Pancreas (tissue), 10 donors: Measurements from ENCODE around the gene NAV3. TPM values are rescaled to one million over a fixed set of nuclear protein-coding genes. Genes with fewer than 3 reads are reported as not detected.

Experiments
- ATAC-seq, 4 donors: fragments of 200-7000 bp; cut with Tn5 transposase; one replicate each; pipeline versions ENCODE4 v1.8.0 to v1.9.1; 2020; ENCODE audit warnings: mild to moderate bottlenecking in 4 of 4, moderate library complexity in 4 of 4
- DNase-seq, 6 donors: peaks; one replicate each; pipeline ENCODE4 v3.0.0-alpha.2; 2020
- FAIRE-seq: peaks from 2 replicates; lab custom pipeline; 2012; peaks lifted over from hg19 to GRCh38; lab: Jason Lieb, UNC
- H3K27ac ChIP-seq, 4 donors: fragments of 200-600 bp; sonication (generic); 1 replicate in 3 of 4; 2 replicates in 1 of 4; pipeline versions ENCODE4 v1.5.0 to v1.8.0; 2020
- H3K27me3 ChIP-seq, 4 donors: fragments of 200-600 bp; one replicate each; pipeline ENCODE4 v1.8.0; 2021
- H3K36me3 ChIP-seq, 3 donors: fragments of 200-600 bp; sonication (generic) in 1 of 3; one replicate each; pipeline versions ENCODE4 v1.5.0 to v1.8.0; 2020 to 2021
- H3K4me1 ChIP-seq, 3 donors: fragments of 200-600 bp; one replicate each; pipeline ENCODE4 v1.8.0; 2021
- H3K4me3 ChIP-seq, 4 donors: fragments of 200-600 bp; sonication (generic) in 2 of 4; one replicate each; pipeline versions ENCODE4 v1.5.0 to v1.8.0; 2020 to 2021
- H3K9me3 ChIP-seq, 4 donors: fragments of 200-600 bp; one replicate each; pipeline ENCODE4 v1.8.0; 2021
- WGBS, 2 donors: extraction: QIAGEN DNeasy Blood & Tissue Kit; methylation state at CpG; one replicate each; pipeline ENCODE4 v1.1.7; 2013; 5-methylcytosine and 5-hydroxymethylcytosine counted together
- intact Hi-C, 3 donors: fragments of 100-400 bp; cut with DNase I; formaldehyde crosslinking; loops; one replicate each; pipeline versions ENCODE4 v1.11.1 to v1.14.2; 2022
- polyA plus RNA-seq, 2 donors: library from polyadenylated mRNA; stranded (reverse); fragments of 200-250 nt; gene quantifications; one replicate each; pipeline ENCODE4 v1.2.3, GENCODE V29; 2013
- total RNA-seq, 6 donors: library from RNA; stranded (reverse); fragmentation: NEBNext Ultra II Directional in 4 of 6; extraction: Animal tissue kit (Norgen Biotek cat#: 25700) in 4 of 6; gene quantifications; one replicate each; pipeline versions ENCODE4 v1.2.1 to v1.2.4, GENCODE V29; 2021 to 2023
- TF ChIP-seq, protein P1 (sequence below), 4 donors: fragments of 200-600 bp; sonication (generic) in 3 of 4; IDR thresholded peaks; one replicate each; pipeline versions ENCODE4 v1.5.0 to v1.8.0; 2021; ENCODE audit warnings: antibody characterized with exemption in 4 of 4
- donor health status: healthy with polysubstance abuse.
- donor health status: DM: no; HTN: no; CAD: no; lungs with moderate emphysema.
- donor health status: DM: no; HTN: no; CAD: no.
- donor health status: control.
- donor health status: control.
- donor health status: Bipolar disorder and iron deficiency.
- donor health status: DM: yes; HTN: yes; CAD: no.
- donor health status: DM: no; HTN: no; CAD: no.
- donor health status: DM: no; HTN: no; CAD: no.
- donor health status: DM: yes; HTN: yes; CAD: no.

NAV3 gene
- total and polyA plus RNA-seq, 8 donors = 0.46 to 3.7 (median 0.68) TPM

DNA sequence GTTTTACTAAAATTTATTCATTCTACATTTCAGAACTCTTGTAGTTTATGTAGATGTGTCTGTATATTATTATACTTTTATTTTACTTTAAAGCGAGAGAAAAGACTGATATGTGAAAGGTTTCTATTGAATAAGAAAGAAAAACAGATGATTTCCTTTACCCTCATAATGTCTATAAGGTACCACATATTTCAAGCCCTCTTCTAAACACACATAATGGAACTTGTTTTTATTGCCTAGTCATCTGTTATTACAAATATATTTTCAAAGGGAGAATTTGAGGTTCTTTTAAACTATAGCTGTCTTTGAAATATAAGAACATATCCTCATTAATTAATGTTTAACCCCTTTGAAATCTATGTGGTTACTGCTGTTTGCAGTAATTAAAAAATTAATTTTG, 34.5 kb downstream of the NAV3 start:
- TF ChIP-seq, protein P1, sequence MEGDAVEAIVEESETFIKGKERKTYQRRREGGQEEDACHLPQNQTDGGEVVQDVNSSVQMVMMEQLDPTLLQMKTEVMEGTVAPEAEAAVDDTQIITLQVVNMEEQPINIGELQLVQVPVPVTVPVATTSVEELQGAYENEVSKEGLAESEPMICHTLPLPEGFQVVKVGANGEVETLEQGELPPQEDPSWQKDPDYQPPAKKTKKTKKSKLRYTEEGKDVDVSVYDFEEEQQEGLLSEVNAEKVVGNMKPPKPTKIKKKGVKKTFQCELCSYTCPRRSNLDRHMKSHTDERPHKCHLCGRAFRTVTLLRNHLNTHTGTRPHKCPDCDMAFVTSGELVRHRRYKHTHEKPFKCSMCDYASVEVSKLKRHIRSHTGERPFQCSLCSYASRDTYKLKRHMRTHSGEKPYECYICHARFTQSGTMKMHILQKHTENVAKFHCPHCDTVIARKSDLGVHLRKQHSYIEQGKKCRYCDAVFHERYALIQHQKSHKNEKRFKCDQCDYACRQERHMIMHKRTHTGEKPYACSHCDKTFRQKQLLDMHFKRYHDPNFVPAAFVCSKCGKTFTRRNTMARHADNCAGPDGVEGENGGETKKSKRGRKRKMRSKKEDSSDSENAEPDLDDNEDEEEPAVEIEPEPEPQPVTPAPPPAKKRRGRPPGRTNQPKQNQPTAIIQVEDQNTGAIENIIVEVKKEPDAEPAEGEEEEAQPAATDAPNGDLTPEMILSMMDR (IDR thresholded peaks at IDR 0.05) = no peak
- no peak overlapping the region for H3K4me3 ChIP-seq
- ATAC-seq (no peak), FAIRE-seq (no peak), DNase-seq (no peak)
- 97% methylated on average over 1 of the region's 1 CpG for WGBS, 2 donors
- no peaks in the 10 kb centered on the region for H3K9me3 ChIP-seq
- H3K4me1 ChIP-seq = no peaks in the 10 kb centered on the region
- intact Hi-C loops = no loop called here
- H3K27ac ChIP-seq = no peak overlapping the region
- H3K27me3 ChIP-seq = no peaks in the 10 kb centered on the region
- H3K36me3 ChIP-seq = no peaks in the 10 kb centered on the region

DNA sequence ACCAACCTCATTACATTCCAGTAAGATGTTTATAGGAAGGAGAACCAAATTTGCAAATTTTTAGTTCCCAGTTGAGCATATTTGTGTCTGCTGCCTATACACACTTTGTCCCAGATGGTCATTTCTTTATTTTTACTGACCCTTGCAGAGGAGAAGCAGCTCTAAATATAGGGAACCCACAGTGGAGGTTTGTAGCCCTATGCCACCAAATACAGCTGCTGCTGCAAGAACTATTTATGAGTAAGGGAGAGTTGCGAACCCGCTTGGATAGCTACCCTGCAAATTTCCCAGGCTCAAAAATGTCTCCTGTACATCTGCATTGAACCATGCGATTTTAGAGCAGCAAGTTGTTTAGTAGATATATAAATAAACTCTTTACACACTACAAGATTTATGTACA, 48.2 kb downstream of the NAV3 start:
- no peaks in the 10 kb centered on the region for H3K9me3 ChIP-seq
- FAIRE-seq = no peak
- ATAC-seq = no peak
- no peaks in the 10 kb centered on the region for H3K36me3 ChIP-seq
- H3K27ac ChIP-seq = no peak overlapping the region
- DNase-seq = no peak
- no peaks in the 10 kb centered on the region for H3K4me1 ChIP-seq
- TF ChIP-seq, protein P1 (IDR thresholded peaks at IDR 0.05) = no peak
- intact Hi-C loops = no loop called here
- H3K27me3 ChIP-seq = no peaks in the 10 kb centered on the region
- H3K4me3 ChIP-seq = no peak overlapping the region
- WGBS, 2 donors = 82 to 95% methylated on average over 3 of the region's 3 CpGs

DNA sequence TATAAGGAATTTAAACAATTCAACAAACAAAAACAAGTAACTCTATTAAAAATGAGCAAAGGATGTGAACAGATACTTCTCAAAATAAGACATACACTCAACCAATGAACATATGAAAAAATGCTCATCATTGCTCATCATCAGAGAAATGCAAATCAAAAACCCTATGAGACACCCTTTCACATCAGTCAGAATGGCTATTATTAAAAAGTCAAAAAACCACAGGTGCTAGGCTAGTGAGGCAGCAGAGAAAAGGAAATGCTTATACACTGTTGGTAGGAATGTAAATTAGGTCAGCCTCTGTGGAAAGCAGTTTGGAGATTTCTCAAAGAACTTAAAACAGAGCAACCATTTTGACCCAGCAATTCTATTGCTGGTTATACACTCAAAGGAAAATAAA, 52.0 kb downstream of the NAV3 start:
- TF ChIP-seq, protein P1 (IDR thresholded peaks at IDR 0.05) = no peak
- no peak overlapping the region for H3K27ac ChIP-seq
- no peak overlapping the region for H3K4me3 ChIP-seq
- no peaks in the 10 kb centered on the region for H3K9me3 ChIP-seq
- DNase-seq = no peak
- intact Hi-C loops = no loop called here
- H3K27me3 ChIP-seq = no peaks in the 10 kb centered on the region
- H3K36me3 ChIP-seq = no peaks in the 10 kb centered on the region
- FAIRE-seq = no peak
- no peaks in the 10 kb centered on the region for H3K4me1 ChIP-seq
- ATAC-seq = no peak

DNA sequence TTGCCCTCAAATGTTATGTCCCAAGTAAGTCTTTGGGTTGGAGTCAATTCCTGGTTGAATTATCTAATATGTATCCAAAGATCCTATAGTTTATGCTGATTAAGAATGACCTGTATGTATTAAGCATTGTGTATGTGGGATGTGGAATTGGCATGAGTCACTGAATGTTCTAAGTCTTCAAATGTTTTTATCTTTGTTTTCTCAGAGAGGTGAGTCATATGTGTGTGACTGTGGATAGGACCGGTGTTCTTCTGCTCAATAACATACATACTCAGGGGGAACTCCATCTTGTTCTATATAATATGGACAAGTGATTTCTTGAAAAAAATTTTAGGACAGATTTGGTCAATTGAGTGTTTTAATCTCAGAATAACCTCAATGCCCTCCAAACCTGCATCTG, 57.9 kb downstream of the NAV3 start:
- Histone ChIP-seq H3K4me3 (no peak overlapping the region), H3K9me3 (no peaks in the 10 kb centered on the region), H3K27me3 (no peaks in the 10 kb centered on the region), H3K36me3 (no peaks in the 10 kb centered on the region), H3K4me1 (peaks cover 4 to 14% (median 12%) of the 10 kb centered on the region in 3 donors), H3K27ac (no peak overlapping the region)
- intact Hi-C loops = no loop called here
- no peak for FAIRE-seq
- TF ChIP-seq, protein P1 (IDR thresholded peaks at IDR 0.05) = no peak
- peak; percentile 82 to 93 (median 90) for ATAC-seq
- no peak for DNase-seq
- 38 to 43% methylated on average over 1 of the region's 1 CpG for WGBS, 2 donors

DNA sequence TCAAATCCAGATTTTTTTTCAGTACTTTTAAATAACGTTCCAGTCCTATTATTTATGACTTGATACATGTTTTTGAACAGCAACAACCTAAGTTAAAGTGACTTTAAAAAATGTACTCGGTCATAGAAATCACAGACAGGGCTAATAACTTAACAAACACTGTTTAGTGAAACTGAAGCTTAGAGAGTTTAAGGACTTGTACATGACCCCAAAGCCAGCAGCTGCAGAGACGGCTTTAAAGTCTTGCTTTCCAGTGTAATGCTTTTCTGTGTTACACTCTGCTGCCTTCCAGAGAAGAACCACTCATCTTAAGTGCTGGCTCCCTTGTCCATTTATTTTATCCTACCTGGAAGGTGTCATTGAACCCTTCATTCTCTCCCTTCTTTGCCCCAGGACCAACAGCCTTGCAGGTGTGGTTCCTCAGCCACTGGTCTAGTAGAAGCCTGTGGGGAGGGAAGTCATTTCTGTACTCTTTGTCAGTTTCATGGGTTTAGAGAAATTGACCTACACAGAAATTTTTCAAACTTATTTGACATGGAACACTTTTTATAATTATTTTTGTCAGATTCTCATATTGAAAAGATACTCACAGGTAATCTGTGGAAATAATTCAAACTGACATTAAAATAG, 60.9 kb downstream of the NAV3 start:
- FAIRE-seq = no peak
- Histone ChIP-seq H3K36me3 (no peaks in the 10 kb centered on the region), H3K27ac (no peak overlapping the region), H3K4me3 (no peak overlapping the region), H3K9me3 (no peaks in the 10 kb centered on the region), H3K27me3 (no peaks in the 10 kb centered on the region), H3K4me1 (peaks cover 12 to 28% (median 24%) of the 10 kb centered on the region in 3 donors)
- ATAC-seq = no peak
- DNase-seq = no peak
- TF ChIP-seq, protein P1 (IDR thresholded peaks at IDR 0.05) = no peak
- WGBS, 2 donors = 67 to 71% methylated on average over 3 of the region's 3 CpGs
- intact Hi-C loops = no loop called here
